ENCODE data around the gene INPPL1.

- TF ChIP-seq POLR2AphosphoS5 (IDR thresholded peaks at IDR 0.05; ENCODE audit: borderline replicate concordance, low read depth, low read length) (no peak), FOXP2 (optimal IDR thresholded peaks at IDR 0.05; ENCODE audit: control extremely low read depth, extremely low read length, insufficient read depth) (no peak), EZH2 (IDR thresholded peaks at IDR 0.05) (no peak)
These were observed 3.0 kb downstream of the INPPL1 start for GRCh38 chr11:72227316-72228228.

Measured in SK-N-MC (cell line).